Measurements from ENCODE around the gene GRM4.
"Not testable (repeated sequence)": the region's sequence is repeated elsewhere in the genome, so short reads cannot be mapped to it uniquely, and the experiment has no call there.

Gene GRM4

GRCh38 chr6:34146021-34146782 is at the start of gene GRM4:
Gene GRM4 (minus strand): TSS chr6:34146087. CDS start chr6:34133496, 12,591 bp downstream.
- DNase-seq, result peak; percentile 9

DNA sequence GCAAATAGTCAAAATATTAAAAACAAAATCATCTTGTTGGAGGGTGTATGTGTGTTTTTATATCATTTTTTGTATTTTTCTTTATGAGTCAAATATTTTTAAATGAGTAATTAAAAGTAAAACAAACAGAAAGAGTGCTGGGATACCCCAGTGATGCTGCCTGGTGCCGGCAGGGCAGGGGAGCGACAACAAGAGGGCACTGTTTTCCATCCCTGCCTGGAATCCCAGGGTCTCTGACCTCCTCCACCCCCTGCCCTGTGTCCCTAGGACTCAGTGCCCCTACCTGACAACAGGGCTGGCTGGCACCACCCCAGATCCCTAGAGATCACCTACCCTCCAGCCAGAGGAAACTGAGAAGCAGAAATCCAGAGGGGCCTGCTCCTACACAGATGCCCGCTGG is 48.9 kb upstream of the GRM4 start:
- DNase-seq, result no peak

DNA sequence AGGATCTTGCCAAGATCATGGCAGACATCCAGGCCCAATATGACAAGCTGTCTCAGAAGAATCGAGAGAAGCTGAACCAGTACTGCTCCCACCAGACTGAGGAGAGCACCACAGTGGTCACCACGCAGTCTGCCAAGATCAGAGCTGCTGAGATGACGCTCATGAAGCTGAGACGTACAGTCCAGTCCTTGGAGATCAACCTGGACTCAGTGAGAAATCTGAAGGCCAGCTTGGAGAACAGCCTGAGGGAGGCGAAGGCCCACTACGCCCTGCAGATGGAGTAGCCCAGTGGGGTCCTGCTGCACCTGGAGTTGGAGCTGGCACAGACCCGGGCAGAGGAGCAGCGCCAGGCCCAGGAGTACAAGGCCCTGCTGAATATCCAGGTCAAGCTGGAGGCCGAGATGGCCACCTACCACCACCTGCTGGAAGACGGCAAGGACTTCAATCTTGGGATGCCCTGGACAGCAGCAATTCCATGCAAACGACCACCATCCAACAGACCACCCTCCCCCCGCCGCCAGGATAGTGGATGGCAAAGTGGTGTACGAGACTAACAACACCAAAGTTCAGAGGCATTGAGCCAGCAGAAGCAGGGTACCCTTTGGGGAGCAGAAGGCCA is 44.7 kb upstream of the GRM4 start:
- no peak for DNase-seq

DNA sequence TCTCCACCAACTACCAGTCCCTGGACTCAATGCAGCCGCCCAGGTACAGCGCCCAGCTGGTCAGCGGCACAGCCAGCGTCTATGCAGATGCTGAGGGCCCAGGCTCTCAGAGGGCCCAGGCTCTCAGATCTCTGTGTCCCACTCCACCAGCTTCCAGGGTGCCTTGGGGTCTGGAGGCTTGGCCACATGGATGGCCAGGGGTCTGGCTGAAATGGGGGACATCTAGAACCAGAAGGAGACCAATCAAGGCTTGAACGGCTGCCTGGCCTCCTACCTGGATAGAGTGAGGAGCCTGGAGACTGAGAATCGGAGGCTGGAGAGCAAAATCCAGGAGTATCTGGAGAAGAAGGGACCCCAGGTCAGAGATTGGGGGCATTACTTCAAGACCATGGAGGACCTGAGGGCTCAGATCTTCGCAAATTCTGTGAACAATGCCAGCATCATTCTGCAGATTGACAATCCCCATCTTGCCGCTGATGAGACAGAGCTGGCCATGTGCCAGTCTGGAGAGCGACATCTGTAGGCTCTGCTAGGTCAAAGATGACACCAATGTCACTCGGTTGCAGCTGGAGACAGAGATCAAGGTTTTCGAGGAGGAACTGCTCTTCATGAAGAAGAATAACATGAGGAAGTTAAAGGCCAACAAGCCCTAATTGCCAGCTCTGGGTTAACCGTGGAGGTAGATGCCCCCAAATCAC is 44.1 kb upstream of the GRM4 start:
- DNase-seq, result peak; percentile 60

- DNase-seq, result not testable (repeated sequence)
Measured at GRCh38 chr6:34184726-34185125, 38.8 kb upstream of the GRM4 start.

DNA sequence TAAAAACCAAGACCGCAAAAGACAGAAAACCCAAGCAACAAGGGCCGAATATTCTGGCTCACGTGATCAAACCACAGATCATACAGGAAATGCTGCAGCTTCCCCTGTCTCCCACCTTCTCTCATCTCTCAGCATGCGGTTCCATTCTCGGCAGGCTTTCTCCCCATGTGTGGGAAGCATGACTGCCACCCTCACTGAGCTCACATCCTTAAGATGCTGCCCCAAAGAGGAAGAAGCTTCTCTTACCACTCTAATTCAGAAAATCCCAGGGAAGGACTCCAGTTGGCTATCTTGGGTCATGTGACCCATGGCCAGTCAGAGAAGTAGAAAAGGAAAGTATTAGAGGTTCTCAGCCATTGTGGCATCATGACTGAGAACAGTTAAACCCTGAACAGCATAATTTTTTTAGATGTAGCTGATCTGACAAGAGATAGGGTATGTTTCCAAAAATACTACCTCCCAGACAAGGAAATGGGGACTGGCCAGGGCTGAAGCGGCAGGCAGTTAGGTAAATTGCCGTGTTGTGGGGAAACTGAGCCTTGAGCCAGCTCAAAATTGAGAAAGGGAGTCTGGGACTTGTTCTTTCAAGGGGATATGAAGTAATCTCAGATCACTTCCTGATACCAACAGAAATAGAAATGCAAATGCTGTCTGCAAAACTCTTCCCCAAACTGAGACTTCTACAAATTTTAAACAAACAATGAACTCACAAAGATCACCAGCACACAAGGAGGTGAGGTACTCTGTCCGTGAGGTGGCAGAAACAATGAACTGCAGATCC is 37.1 kb upstream of the GRM4 start:
- peak; percentile 64 for DNase-seq

DNA sequence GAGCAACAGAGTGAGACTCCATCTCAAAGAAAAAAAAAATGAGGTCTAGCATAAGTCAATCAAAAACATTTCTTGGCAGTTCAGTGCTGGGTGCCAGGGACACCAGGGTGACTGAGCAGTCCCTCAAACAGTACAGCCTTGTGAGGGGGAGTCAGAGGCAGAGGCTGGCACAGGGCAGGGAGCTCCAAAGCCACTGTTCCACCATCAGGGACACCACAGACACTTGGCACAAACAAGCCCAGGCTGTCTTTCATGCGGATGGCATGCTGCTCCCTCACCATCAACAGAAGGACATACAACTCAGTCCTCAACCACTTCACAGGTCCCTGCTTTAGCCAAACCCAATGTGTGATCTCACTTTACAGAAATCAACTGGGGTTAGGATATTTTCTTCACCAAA is 36.0 kb upstream of the GRM4 start:
- DNase-seq, result no peak

GRCh38 chr6:34179106-34179720 is 33.3 kb upstream of the GRM4 start:
- DNase-seq, result no peak

GRCh38 chr6:34178357-34179105 is 32.6 kb upstream of the GRM4 start:
- DNase-seq, result no peak

GRCh38 chr6:34177181-34177591 is 31.3 kb upstream of the GRM4 start:
- DNase-seq, result no peak

- no peak for DNase-seq
Measured at GRCh38 chr6:34176261-34177031, 30.6 kb upstream of the GRM4 start.

- DNase-seq, result no peak
Measured at GRCh38 chr6:34174846-34175399, 29.0 kb upstream of the GRM4 start.

- DNase-seq, result no peak
Measured at GRCh38 chr6:34172961-34173775, 27.3 kb upstream of the GRM4 start.

DNA sequence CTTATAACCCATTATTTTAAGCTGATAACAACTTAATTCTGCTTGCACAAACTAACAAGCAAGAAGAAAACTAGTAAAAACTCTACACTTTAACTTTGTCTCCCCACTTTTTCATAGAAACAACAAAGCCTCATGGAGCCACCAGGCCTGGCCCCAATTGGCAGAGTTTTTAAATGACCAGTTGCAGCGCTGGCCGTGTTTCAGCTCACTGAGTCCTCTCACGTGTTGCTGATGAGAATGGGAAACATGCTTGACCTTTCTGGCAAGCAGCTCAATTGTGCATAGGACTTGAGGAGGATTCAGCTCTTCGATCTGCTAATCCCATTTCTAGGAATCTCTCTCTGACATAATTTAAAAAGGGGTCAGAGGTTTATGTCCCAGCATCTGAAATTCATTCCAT is 24.5 kb upstream of the GRM4 start:
- no peak for DNase-seq

- DNase-seq, result no peak
Measured at GRCh38 chr6:34169897-34170296, 24.0 kb upstream of the GRM4 start.

- DNase-seq, result no peak
Measured at GRCh38 chr6:34161857-34162515, 16.1 kb upstream of the GRM4 start.

DNA sequence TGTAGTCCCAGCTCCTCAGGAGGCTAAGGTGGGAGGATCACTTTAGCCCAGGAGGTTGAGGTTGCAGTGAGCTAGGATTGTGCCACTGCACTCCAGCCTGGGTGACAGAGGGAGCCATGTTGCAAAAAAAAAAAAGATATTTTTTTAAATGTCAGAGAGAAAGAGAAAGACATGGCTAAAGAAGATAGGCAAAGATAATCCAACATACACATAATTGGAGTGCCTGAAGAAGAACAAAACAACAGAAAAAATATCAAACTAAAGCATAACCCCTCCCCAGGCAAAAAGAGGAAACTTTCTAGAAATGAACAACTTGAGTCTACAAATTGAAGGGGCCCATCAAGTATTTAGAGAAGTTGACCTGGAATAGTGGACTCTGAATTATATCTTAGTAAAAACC is 14.0 kb upstream of the GRM4 start:
- no peak for DNase-seq

DNA sequence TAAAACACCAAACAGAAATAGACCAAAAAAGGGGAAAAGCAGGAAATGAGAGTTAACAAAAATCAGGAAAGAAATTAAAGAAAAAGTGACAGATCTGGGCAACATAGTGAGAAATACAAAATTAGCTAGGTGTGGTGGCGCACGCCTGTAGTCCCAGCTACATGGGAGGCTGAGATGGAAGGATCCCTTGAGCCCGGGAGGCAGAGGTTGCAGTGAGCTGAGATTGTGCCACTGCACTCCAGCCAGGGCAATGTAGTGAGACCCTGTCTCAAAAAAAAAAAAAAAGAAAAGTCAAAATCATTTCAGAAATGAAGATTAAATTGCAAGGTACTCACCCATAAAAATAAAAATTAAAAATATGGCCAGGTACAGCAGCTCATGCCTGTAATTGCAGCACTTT is 13.0 kb upstream of the GRM4 start:
- DNase-seq, result no peak

- peak; percentile 8 for DNase-seq
Measured at GRCh38 chr6:34157851-34158250, 12.0 kb upstream of the GRM4 start.

All from activated CD8-positive, alpha-beta memory T cell treated with anti-CD3 and anti-CD28 coated beads, Interleukin-2, amount 50 U/mL, for 4 hours (primary cell).